WTC11 (cell line): ENCODE data around the gene PRPSAP1. TPM values are rescaled to one million over a fixed set of nuclear protein-coding genes. Genes with fewer than 3 reads are reported as not detected.
A peak's percentile ranks its signal among the peaks of the same experiment; 100 is the strongest.

Experiments used
- ATAC-seq: fragments of 200-7000 bp; cut with Tn5 transposase; 2 replicates; pipeline ENCODE4 v1.10.0; 2021; ENCODE audit warnings: mild to moderate bottlenecking, moderate library complexity
- CTCF ChIA-PET: fragments of 300-600 bp; sonication (Branson Sonifier 250); formaldehyde crosslinking; loops from one replicate; lab custom pipeline; 2021; ENCODE audit warnings: antibody characterized with exemption; lab: Charles Lee
- POLR2A ChIA-PET: fragments of 350-600 bp; sonication (Branson Sonifier 250); formaldehyde crosslinking; loops from one replicate; lab custom pipeline; 2021; ENCODE audit warnings: antibody characterized with exemption; lab: Charles Lee
- DNase-seq: peaks from one replicate; pipeline ENCODE4 v3.0.0; 2021; ENCODE audit warnings: low spot score
- H3K27ac Mint-ChIP-seq: 2 replicates; pipeline ENCODE4 v1.8.0; 2021; ENCODE audit warnings: mixed read lengths
- H3K27me3 Mint-ChIP-seq: 2 replicates; pipeline ENCODE4 v1.8.0; 2021; ENCODE audit warnings: low read depth, mild to moderate bottlenecking, moderate library complexity, mixed read lengths
- H3K36me3 Mint-ChIP-seq: 2 replicates; pipeline ENCODE4 v1.8.0; 2021; ENCODE audit warnings: mixed read lengths
- H3K4me1 Mint-ChIP-seq: 2 replicates; pipeline ENCODE4 v1.8.0; 2022; ENCODE audit warnings: mixed read lengths
- H3K4me3 Mint-ChIP-seq: 2 replicates; pipeline ENCODE4 v1.8.0; 2021; ENCODE audit warnings: mild to moderate bottlenecking, moderate library complexity, mixed read lengths
- H3K9me3 Mint-ChIP-seq: 2 replicates; pipeline ENCODE4 v1.8.0; 2021; ENCODE audit warnings: mixed read lengths
- FOXK1 ChIP-seq: sonication (generic); formaldehyde crosslinking; IDR thresholded peaks from 2 replicates; pipeline ENCODE4 v1.8.0; 2022; ENCODE audit warnings: mild to moderate bottlenecking, moderate library complexity, missing genetic modification reagents
- FOXP1 ChIP-seq: sonication (generic); formaldehyde crosslinking; IDR thresholded peaks from 2 replicates; pipeline ENCODE4 v1.8.0; 2022; ENCODE audit warnings: missing genetic modification reagents, mild to moderate bottlenecking, moderate library complexity, borderline replicate concordance
- MAX ChIP-seq: sonication (generic); formaldehyde crosslinking; IDR thresholded peaks from 2 replicates; pipeline ENCODE4 v1.8.0; 2022; ENCODE audit warnings: mild to moderate bottlenecking, missing genetic modification reagents
- NFYB ChIP-seq: sonication (generic); formaldehyde crosslinking; conservative IDR thresholded peaks from 2 replicates; pipeline ENCODE4 v1.8.0; 2022; ENCODE audit warnings: low read depth, missing genetic modification reagents
- PRDM15 ChIP-seq: sonication (generic); formaldehyde crosslinking; IDR thresholded peaks from 2 replicates; pipeline ENCODE4 v1.8.0; 2022; ENCODE audit warnings: missing genetic modification reagents
- SMAD3 ChIP-seq: sonication (generic); formaldehyde crosslinking; IDR thresholded peaks from 2 replicates; pipeline ENCODE4 v1.8.0; 2022; ENCODE audit warnings: missing genetic modification reagents, mild to moderate bottlenecking, borderline replicate concordance
- SMAD4 ChIP-seq: sonication (generic); formaldehyde crosslinking; IDR thresholded peaks from 2 replicates; pipeline ENCODE4 v1.8.0; 2022; ENCODE audit warnings: mild to moderate bottlenecking, missing genetic modification reagents
- USF2 ChIP-seq: sonication (generic); formaldehyde crosslinking; IDR thresholded peaks from 2 replicates; pipeline ENCODE4 v1.8.1; 2023; ENCODE audit warnings: mild to moderate bottlenecking, missing genetic modification reagents, moderate library complexity
- ZNF121 ChIP-seq: sonication (generic); formaldehyde crosslinking; IDR thresholded peaks from 2 replicates; pipeline ENCODE4 v1.8.0; 2023; ENCODE audit warnings: missing genetic modification reagents
- ZNF138 ChIP-seq: sonication (generic); formaldehyde crosslinking; conservative IDR thresholded peaks from 2 replicates; pipeline ENCODE4 v1.8.1; 2022; ENCODE audit warnings: mild to moderate bottlenecking, moderate library complexity, missing genetic modification reagents
- ZNF281 ChIP-seq: sonication (generic); formaldehyde crosslinking; IDR thresholded peaks from 2 replicates; pipeline ENCODE4 v1.8.0; 2023; ENCODE audit warnings: mild to moderate bottlenecking, missing genetic modification reagents
- total RNA-seq: library from RNA; stranded (reverse); gene quantifications from 3 replicates; pipeline ENCODE4 v1.2.3, GENCODE V29; 2021

PRPSAP1 gene
- total RNA-seq, 1 experiment from 2014 or later = 56.5 TPM

DNA sequence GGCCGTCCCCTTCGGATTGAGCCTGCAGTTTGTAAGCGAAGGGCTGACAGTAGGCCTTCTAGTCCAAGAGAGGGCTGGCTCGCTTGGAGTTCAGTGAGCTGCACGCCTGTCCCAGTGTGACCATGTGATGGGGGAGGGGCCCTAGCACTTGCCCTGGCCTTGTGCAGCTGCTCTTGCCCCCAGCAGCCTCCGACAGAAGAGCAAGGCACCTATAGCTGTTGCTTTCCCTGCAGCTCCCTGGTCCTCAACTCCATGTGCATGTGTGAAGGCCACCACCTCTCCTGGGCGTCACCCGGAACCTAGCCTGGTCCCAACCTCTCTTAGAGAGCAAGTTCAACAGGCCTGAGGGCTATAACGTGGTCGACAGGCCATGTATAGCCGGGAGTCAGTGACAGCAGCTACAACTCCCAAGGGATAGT is 36.3 kb upstream of the PRPSAP1 start:
- peak; percentile 41 for DNase-seq
- peaks cover 23% of the 10 kb centered on the region for H3K36me3 Mint-ChIP-seq
- peaks cover 26% of the 10 kb centered on the region for H3K4me1 Mint-ChIP-seq
- H3K4me3 Mint-ChIP-seq = no peak overlapping the region
- no peaks in the 10 kb centered on the region for H3K9me3 Mint-ChIP-seq
- peak overlapping the region; percentile 89 for H3K27ac Mint-ChIP-seq
- CTCF ChIA-PET = interaction anchor here (0.5 to 10.6 kb wide), 23 partner anchors 7 to 1964 kb away, joined by 3 to 135 read pairs (median 4); partner anchors contain the start of gene PRPSAP1
- H3K27me3 Mint-ChIP-seq = peaks cover 21% of the 10 kb centered on the region
- POLR2A ChIA-PET = interaction anchor here (1.1 kb wide), 1 partner anchor 35 kb away, joined by 5 read pairs; no protein-coding TSS in a partner anchor
- ATAC-seq = peak; percentile 20
- peak; percentile 44 for TF ChIP-seq USF2 (CRISPR knock-in tag)
- no peak for TF ChIP-seq ZNF281 (CRISPR knock-in tag)

GRCh38 chr17:76388966-76389888 is 35.5 kb upstream of the PRPSAP1 start:
- CTCF ChIA-PET = interaction anchor here (0.6 to 10.6 kb wide), 20 partner anchors 8 to 1965 kb away, joined by 3 to 135 read pairs (median 4); partner anchors contain the start of gene PRPSAP1
- ATAC-seq (peak; percentile 17), DNase-seq (no peak)
- no peak for TF ChIP-seq NFYB (CRISPR knock-in tag)
- 0 out of 2 replicates have a peak, but pooled peaks have one; percentile 26 for TF ChIP-seq PRDM15 (CRISPR knock-in tag)
- peak; percentile 59; the same call in 1 of the 2 replicates for TF ChIP-seq SMAD3
- TF ChIP-seq MAX (CRISPR knock-in tag) = peak; percentile 43; the same call in 1 of the 2 replicates
- TF ChIP-seq ZNF138 (CRISPR knock-in tag) = no peak
- peak; percentile 54; the same call in 1 of the 2 replicates for TF ChIP-seq FOXK1 (CRISPR knock-in tag)
- TF ChIP-seq FOXP1 (CRISPR knock-in tag) = 0 out of 2 replicates have a peak, but pooled peaks have one; percentile 44
- no peak for TF ChIP-seq SMAD4 (CRISPR knock-in tag)
- peak; percentile 67 for TF ChIP-seq ZNF121 (CRISPR knock-in tag)
- peaks cover 26% of the 10 kb centered on the region for H3K4me1 Mint-ChIP-seq
- H3K4me3 Mint-ChIP-seq = no peak overlapping the region
- peak overlapping the region; percentile 89 for H3K27ac Mint-ChIP-seq
- POLR2A ChIA-PET = interaction anchor here (1.1 kb wide), 1 partner anchor 34 kb away, joined by 5 read pairs; no protein-coding TSS in a partner anchor
- H3K36me3 Mint-ChIP-seq = peaks cover 22% of the 10 kb centered on the region
- H3K9me3 Mint-ChIP-seq = no peaks in the 10 kb centered on the region
- H3K27me3 Mint-ChIP-seq = peaks cover 25% of the 10 kb centered on the region
